GM18868 (cell line): ENCODE measurements around the gene KLHDC1.
"Not testable (repeated sequence)": the region's sequence is repeated elsewhere in the genome, so short reads cannot be mapped to it uniquely, and the experiment has no call there.

Experiments used
- ATAC-seq: cut with Tn5 transposase; IDR thresholded peaks from one replicate; pipeline ENCODE4 v1.9.1; 2021; ENCODE audit warnings: mild to moderate bottlenecking, moderate library complexity; ENCODE audit not compliant: unreplicated experiment

KLHDC1 gene

GRCh38 chr14:49781040-49781439 is 88.1 kb downstream of the KLHDC1 start:
- ATAC-seq, result not testable (repeated sequence)

- ATAC-seq, result no peak
These were observed 90.6 kb downstream of the KLHDC1 start for GRCh38 chr14:49783394-49784014.

- ATAC-seq, result no peak
These were observed 93.4 kb downstream of the KLHDC1 start for GRCh38 chr14:49786315-49786714.

- no peak for ATAC-seq
These were observed 99.7 kb downstream of the KLHDC1 start for GRCh38 chr14:49792618-49793017.

GRCh38 chr14:49796025-49796424 is 103.1 kb downstream of the KLHDC1 start:
- no peak for ATAC-seq
